ENCODE data around the gene AIFM2. TPM values are rescaled to one million over a fixed set of nuclear protein-coding genes. Genes with fewer than 3 reads are reported as not detected.

Gene AIFM2
- total RNA-seq, 1 donor from 2014 or later: 14.7 TPM

DNA sequence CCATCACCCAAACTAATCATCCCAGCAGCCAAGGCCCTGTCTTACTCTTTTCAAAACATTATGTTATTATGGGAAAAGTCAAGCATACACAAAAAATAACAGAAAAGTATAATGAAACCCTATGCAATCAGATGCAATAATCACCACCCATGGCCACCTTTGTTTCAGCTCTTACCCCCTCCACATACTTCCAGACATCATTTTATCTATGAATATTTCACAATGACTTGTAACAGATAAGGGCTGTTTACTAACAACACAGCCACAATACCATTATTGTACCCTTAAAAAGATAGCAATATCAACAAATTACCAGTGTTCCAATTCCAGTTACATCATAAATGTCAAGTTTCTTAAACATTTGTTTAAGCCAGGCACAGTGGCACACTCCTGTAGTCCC is 35.2 kb downstream of the AIFM2 start:
- no peak for DNase-seq (ENCODE audit: low read depth)
- Histone ChIP-seq H3K27me3 (ENCODE audit: control insufficient read depth, insufficient read depth, low read length) (no peaks in the 10 kb centered on the region), H3K4me3 (ENCODE audit: low read depth, low read length) (no peak overlapping the region), H3K36me3 (ENCODE audit: control insufficient read depth, insufficient read depth, low read length) (peaks cover 1% of the 10 kb centered on the region)
- FAIRE-seq: no peak
- TF ChIP-seq, protein P1, sequence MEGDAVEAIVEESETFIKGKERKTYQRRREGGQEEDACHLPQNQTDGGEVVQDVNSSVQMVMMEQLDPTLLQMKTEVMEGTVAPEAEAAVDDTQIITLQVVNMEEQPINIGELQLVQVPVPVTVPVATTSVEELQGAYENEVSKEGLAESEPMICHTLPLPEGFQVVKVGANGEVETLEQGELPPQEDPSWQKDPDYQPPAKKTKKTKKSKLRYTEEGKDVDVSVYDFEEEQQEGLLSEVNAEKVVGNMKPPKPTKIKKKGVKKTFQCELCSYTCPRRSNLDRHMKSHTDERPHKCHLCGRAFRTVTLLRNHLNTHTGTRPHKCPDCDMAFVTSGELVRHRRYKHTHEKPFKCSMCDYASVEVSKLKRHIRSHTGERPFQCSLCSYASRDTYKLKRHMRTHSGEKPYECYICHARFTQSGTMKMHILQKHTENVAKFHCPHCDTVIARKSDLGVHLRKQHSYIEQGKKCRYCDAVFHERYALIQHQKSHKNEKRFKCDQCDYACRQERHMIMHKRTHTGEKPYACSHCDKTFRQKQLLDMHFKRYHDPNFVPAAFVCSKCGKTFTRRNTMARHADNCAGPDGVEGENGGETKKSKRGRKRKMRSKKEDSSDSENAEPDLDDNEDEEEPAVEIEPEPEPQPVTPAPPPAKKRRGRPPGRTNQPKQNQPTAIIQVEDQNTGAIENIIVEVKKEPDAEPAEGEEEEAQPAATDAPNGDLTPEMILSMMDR (IDR thresholded peaks at IDR 0.05; ENCODE audit: insufficient read depth, low read length, severe bottlenecking): no peak

DNA sequence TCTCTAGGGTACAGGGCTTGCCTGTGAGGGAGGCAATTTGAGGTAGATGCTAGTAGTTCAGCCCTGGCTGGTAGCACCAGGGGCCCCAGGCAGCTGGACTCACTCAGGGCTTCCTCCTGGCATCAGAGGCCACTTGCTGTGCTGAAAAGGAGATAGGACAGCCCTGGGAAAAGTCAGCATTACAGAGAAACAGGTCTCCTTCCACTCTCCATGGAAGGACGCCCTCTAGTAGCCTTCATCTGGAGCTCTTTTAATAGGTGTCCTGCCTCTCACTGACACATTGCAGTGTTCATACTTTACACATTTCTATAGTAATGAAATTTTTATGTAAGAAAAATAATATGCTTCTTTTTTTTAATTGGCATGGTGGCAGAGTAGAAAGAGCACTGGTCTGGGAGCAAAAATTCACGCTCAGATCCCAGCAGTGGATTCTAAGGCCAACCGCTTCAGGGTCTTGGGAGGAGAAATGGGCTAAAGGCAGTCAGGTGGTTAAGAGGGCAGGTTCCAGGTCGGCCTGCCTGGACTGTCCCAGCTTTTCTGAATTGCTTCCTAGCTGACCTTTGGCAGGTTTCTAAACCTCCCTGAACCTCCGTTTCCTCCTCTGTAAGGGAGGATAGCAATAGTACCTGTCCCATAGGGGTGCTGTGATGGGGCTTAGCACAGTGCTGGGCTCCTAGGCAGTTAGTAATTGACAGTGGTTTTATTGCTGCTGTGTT is 35.8 kb downstream of the AIFM2 start:
- Histone ChIP-seq H3K36me3 (ENCODE audit: control insufficient read depth, insufficient read depth, low read length) (peaks cover 3% of the 10 kb centered on the region), H3K27me3 (ENCODE audit: control insufficient read depth, insufficient read depth, low read length) (no peaks in the 10 kb centered on the region), H3K4me3 (ENCODE audit: low read depth, low read length) (no peak overlapping the region)
- DNase-seq (ENCODE audit: low read depth): no peak
- FAIRE-seq: no peak
- TF ChIP-seq, protein P1 (IDR thresholded peaks at IDR 0.05; ENCODE audit: insufficient read depth, low read length, severe bottlenecking): no peak

DNA sequence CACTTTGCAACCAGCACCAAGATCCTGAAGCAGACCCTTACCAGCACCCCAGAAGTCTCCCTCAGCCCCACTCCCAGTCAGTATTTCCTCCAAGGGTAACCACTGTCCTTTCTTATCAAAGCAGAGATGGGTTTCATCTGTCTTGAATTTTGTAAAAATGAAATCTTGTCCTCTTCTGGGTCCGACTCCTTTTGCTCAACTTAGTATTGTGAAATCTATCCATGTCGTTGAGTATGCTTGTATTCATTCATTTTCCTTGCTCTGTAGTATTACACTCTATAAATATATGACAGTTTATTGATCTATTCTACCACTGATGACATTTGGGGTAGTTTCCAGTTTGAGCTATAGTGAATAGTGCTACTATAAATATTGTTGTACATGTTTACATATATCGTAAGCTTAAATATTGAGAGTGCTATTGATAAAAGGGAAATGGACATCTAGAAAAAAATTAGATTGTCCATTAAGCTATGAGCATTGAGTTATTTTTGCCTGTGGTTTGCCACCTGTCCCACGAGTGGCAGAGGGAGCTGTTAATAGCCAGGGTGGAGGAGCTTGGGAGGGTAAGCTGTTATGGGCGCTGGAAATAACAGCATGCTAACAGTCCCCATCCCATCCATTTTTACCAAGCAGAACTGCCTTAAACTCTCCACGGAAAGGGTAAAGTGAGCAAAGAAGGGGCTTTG is 36.5 kb downstream of the AIFM2 start:
- Histone ChIP-seq H3K27me3 (ENCODE audit: control insufficient read depth, insufficient read depth, low read length) (no peaks in the 10 kb centered on the region), H3K36me3 (ENCODE audit: control insufficient read depth, insufficient read depth, low read length) (peaks cover 4% of the 10 kb centered on the region), H3K4me3 (ENCODE audit: low read depth, low read length) (no peak overlapping the region)
- FAIRE-seq: no peak
- TF ChIP-seq, protein P1 (IDR thresholded peaks at IDR 0.05; ENCODE audit: insufficient read depth, low read length, severe bottlenecking): no peak
- DNase-seq (ENCODE audit: low read depth): no peak

DNA sequence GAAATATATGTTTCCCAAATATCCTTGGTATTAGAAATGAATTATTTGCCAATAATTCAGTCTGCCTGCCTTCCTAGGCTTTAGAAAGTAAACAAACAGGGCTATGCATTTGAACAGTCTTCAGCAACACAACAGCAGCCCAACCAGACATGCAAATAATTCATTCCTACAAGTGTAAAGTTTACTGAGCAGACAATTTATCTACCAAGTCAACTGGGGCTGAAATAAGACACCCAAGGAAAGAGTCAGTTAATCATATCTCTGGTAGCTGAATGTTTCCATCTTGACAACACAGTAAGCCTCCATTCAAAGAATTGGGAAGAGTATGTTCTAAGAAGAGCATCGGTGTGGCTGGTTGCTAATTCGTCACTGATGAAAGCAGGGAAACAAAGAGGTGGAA is 38.4 kb downstream of the AIFM2 start:
- H3K36me3 ChIP-seq (ENCODE audit: control insufficient read depth, insufficient read depth, low read length): peaks cover 4% of the 10 kb centered on the region
- H3K27me3 ChIP-seq (ENCODE audit: control insufficient read depth, insufficient read depth, low read length): no peaks in the 10 kb centered on the region
- TF ChIP-seq, protein P1 (IDR thresholded peaks at IDR 0.05; ENCODE audit: insufficient read depth, low read length, severe bottlenecking): no peak
- FAIRE-seq (no peak), DNase-seq (ENCODE audit: low read depth) (no peak)
- H3K4me3 ChIP-seq (ENCODE audit: low read depth, low read length): no peak overlapping the region

DNA sequence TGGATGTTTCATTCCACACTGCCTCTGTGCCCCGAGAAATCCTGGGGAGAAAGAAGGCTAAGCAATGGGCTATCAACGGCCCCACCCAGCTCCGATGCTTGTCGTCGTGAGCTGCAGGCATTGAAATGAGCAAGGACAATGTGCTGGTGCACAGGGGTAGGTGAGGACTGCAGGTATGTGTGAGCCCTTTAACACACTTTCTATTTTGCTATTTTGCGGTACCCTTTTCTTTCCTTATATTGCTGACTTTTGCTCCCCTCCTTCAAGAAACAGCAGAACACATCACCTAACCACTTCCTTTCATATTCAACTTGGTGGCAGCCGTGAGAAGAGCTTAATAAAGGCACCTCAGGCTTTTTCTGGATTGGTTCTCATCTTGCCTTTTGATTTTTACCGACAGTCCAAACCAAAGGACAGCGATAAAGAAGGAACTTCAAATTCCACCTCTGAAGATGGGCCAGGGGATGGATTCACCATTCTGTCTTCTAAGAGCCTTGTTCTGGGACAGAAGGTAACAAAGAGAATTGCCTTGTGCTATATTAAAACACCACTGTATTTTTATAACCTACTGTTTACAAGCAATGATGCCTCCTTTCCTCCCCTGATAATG is 39.2 kb downstream of the AIFM2 start:
- Histone ChIP-seq H3K4me3 (ENCODE audit: low read depth, low read length) (no peak overlapping the region), H3K27me3 (ENCODE audit: control insufficient read depth, insufficient read depth, low read length) (no peaks in the 10 kb centered on the region), H3K36me3 (ENCODE audit: control insufficient read depth, insufficient read depth, low read length) (peaks cover 4% of the 10 kb centered on the region)
- TF ChIP-seq, protein P1 (IDR thresholded peaks at IDR 0.05; ENCODE audit: insufficient read depth, low read length, severe bottlenecking): no peak
- DNase-seq (ENCODE audit: low read depth) (no peak), FAIRE-seq (no peak)
